ENCODE results near the gene ZFP28. TPM values are rescaled to one million over a fixed set of nuclear protein-coding genes. Genes with fewer than 3 reads are reported as not detected.

Gene ZFP28
- total RNA-seq, result 1.2 and 2.8 TPM in 2 replicates

DNA sequence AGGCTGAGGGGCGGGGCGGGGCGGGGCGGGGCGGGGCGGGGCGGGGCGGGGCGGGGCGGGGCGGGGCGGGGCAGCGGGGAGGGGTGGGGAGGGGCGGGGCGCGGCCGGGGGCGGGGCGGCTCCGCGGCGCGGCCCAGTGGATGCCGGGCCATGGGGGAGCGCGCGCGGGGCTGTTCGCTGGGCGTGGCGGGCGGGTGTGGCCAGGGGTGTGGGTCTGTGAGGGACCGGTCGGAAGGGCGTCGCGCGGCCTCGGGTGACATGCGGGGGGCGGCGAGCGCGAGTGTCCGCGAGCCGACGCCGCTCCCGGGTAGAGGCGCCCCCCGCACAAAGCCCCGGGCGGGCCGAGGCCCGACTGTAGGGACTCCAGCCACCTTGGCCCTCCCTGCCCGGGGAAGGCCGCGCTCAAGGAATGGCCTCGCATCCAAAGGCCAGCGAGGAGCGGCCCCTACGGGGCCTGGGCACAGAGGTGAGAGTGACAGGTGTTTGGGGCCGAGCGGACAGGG lies at the start of gene ZFP28:
Gene ZFP28, plus strand, starts transcription at position 188 of the 503 bp plus-strand sequence. Its CDS starts 71 bp downstream, at position 259.
- intact Hi-C loops (cut with micrococcal nuclease), result loop anchor here (1.0 kb wide), 1 partner anchor 28 kb away; the partner anchor contains the start of gene ZNF470
- no peaks in the 10 kb centered on the region for H3K27me3 Mint-ChIP-seq (ENCODE audit: low read depth)
- peaks cover 74% of the 10 kb centered on the region for H3K9me3 Mint-ChIP-seq
- DNase-seq (ENCODE audit: low spot score), result no peak
- H3K36me3 Mint-ChIP-seq (ENCODE audit: low read depth), result peaks cover 25% of the 10 kb centered on the region
- peak within 1 kb of the TSS; percentile 81 for H3K4me3 Mint-ChIP-seq (ENCODE audit: low read depth)
- H3K4me1 Mint-ChIP-seq (ENCODE audit: low read depth), result peaks cover 3% of the 10 kb centered on the region
- H3K27ac Mint-ChIP-seq, result peak within 1 kb of the TSS; percentile 85

DNA sequence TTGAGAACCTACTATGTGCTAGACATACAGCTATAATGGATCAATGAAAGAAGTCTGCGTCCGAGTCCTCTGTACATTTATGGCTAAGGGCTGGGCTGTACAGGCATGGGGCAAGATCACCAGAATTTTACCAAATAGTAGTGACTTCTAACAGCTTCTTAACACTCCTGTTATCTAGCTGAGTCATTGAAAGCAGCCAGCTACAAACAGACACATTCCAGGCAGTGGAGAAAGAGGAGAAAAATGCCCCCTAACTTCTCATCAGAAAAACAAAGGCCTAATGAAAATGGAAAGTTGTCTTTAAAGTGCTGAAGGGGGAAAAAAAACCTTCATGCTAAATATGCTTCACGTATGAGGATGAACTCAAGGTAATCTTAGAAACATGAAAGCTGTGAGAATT lies 47.3 kb upstream of the ZFP28 start:
- intact Hi-C loops (cut with micrococcal nuclease), result no loop called here
- peaks cover 78% of the 10 kb centered on the region for H3K9me3 Mint-ChIP-seq
- no peak overlapping the region for H3K4me3 Mint-ChIP-seq (ENCODE audit: low read depth)
- no peaks in the 10 kb centered on the region for H3K27me3 Mint-ChIP-seq (ENCODE audit: low read depth)
- H3K27ac Mint-ChIP-seq, result no peak overlapping the region
- no peak for DNase-seq (ENCODE audit: low spot score)
- H3K36me3 Mint-ChIP-seq (ENCODE audit: low read depth), result no peaks in the 10 kb centered on the region
- no peaks in the 10 kb centered on the region for H3K4me1 Mint-ChIP-seq (ENCODE audit: low read depth)

GRCh38 chr19:56504581-56504980 lies 34.2 kb upstream of the ZFP28 start:
- Mint-ChIP-seq H3K4me1 (ENCODE audit: low read depth) (no peaks in the 10 kb centered on the region), H3K9me3 (peaks cover 55% of the 10 kb centered on the region), H3K4me3 (ENCODE audit: low read depth) (no peak overlapping the region), H3K27me3 (ENCODE audit: low read depth) (no peaks in the 10 kb centered on the region), H3K36me3 (ENCODE audit: low read depth) (peaks cover 2% of the 10 kb centered on the region), H3K27ac (no peak overlapping the region)
- DNase-seq (ENCODE audit: low spot score), result no peak
- intact Hi-C loops (cut with micrococcal nuclease), result no loop called here

- H3K27me3 Mint-ChIP-seq (ENCODE audit: low read depth), result no peaks in the 10 kb centered on the region
- DNase-seq (ENCODE audit: low spot score), result peak; percentile 56
- H3K27ac Mint-ChIP-seq, result peak within 1 kb of the TSS; percentile 34
- H3K4me1 Mint-ChIP-seq (ENCODE audit: low read depth), result no peaks in the 10 kb centered on the region
- H3K9me3 Mint-ChIP-seq, result peaks cover 31% of the 10 kb centered on the region
- peaks cover 2% of the 10 kb centered on the region for H3K36me3 Mint-ChIP-seq (ENCODE audit: low read depth)
- no peak within 1 kb of the TSS for H3K4me3 Mint-ChIP-seq (ENCODE audit: low read depth)
- intact Hi-C loops (cut with micrococcal nuclease), result no loop called here
These were observed 31.1 kb upstream of the ZFP28 start, which contains the start of gene ZNF471 for GRCh38 chr19:56507446-56508289. Gene ZNF471 (plus strand): TSS chr19:56507855. CDS start chr19:56511572, 3,717 bp downstream.

GRCh38 chr19:56508290-56508778 lies 30.4 kb upstream of the ZFP28 start:
- DNase-seq (ENCODE audit: low spot score), result no peak
- Mint-ChIP-seq H3K4me1 (ENCODE audit: low read depth) (no peaks in the 10 kb centered on the region), H3K27me3 (ENCODE audit: low read depth) (no peaks in the 10 kb centered on the region), H3K36me3 (ENCODE audit: low read depth) (peaks cover 2% of the 10 kb centered on the region), H3K4me3 (ENCODE audit: low read depth) (no peak overlapping the region), H3K27ac (no peak overlapping the region), H3K9me3 (peaks cover 31% of the 10 kb centered on the region)
- intact Hi-C loops (cut with micrococcal nuclease), result no loop called here

GRCh38 chr19:56525214-56525860 lies 13.4 kb upstream of the ZFP28 start:
- no peak overlapping the region for H3K4me3 Mint-ChIP-seq (ENCODE audit: low read depth)
- intact Hi-C loops (cut with micrococcal nuclease), result no loop called here
- H3K27ac Mint-ChIP-seq, result no peak overlapping the region
- no peak for DNase-seq (ENCODE audit: low spot score)
- H3K36me3 Mint-ChIP-seq (ENCODE audit: low read depth), result peaks cover 6% of the 10 kb centered on the region
- H3K9me3 Mint-ChIP-seq, result peaks cover 77% of the 10 kb centered on the region
- H3K27me3 Mint-ChIP-seq (ENCODE audit: low read depth), result no peaks in the 10 kb centered on the region
- no peaks in the 10 kb centered on the region for H3K4me1 Mint-ChIP-seq (ENCODE audit: low read depth)

- Mint-ChIP-seq H3K36me3 (ENCODE audit: low read depth) (peaks cover 22% of the 10 kb centered on the region), H3K4me3 (ENCODE audit: low read depth) (peak overlapping the region; percentile 81), H3K27ac (no peak overlapping the region), H3K9me3 (peaks cover 77% of the 10 kb centered on the region), H3K4me1 (ENCODE audit: low read depth) (peaks cover 3% of the 10 kb centered on the region), H3K27me3 (ENCODE audit: low read depth) (no peaks in the 10 kb centered on the region)
- DNase-seq (ENCODE audit: low spot score), result no peak
- intact Hi-C loops (cut with micrococcal nuclease), result no loop called here
These were observed 1.3 kb upstream of the ZFP28 start for GRCh38 chr19:56537442-56537841.

GRCh38 chr19:56538254-56538760 lies 441 bp upstream of the ZFP28 start:
- Mint-ChIP-seq H3K4me1 (ENCODE audit: low read depth) (peaks cover 3% of the 10 kb centered on the region), H3K9me3 (peaks cover 72% of the 10 kb centered on the region), H3K36me3 (ENCODE audit: low read depth) (peaks cover 25% of the 10 kb centered on the region), H3K27me3 (ENCODE audit: low read depth) (no peaks in the 10 kb centered on the region), H3K27ac (peak overlapping the region; percentile 85), H3K4me3 (ENCODE audit: low read depth) (peak overlapping the region; percentile 81)
- intact Hi-C loops (cut with micrococcal nuclease), result loop anchor here (1.0 kb wide), 1 partner anchor 29 kb away; the partner anchor contains the start of gene ZNF470
- peak; percentile 80 for DNase-seq (ENCODE audit: low spot score)

GRCh38 chr19:56543776-56544175 lies 5.0 kb downstream of the ZFP28 start:
- intact Hi-C loops (cut with micrococcal nuclease), result no loop called here
- H3K27ac Mint-ChIP-seq, result no peak overlapping the region
- no peaks in the 10 kb centered on the region for H3K4me1 Mint-ChIP-seq (ENCODE audit: low read depth)
- H3K36me3 Mint-ChIP-seq (ENCODE audit: low read depth), result peaks cover 36% of the 10 kb centered on the region
- H3K27me3 Mint-ChIP-seq (ENCODE audit: low read depth), result no peaks in the 10 kb centered on the region
- H3K4me3 Mint-ChIP-seq (ENCODE audit: low read depth), result no peak overlapping the region
- peaks cover 71% of the 10 kb centered on the region for H3K9me3 Mint-ChIP-seq
- no peak for DNase-seq (ENCODE audit: low spot score)

DNA sequence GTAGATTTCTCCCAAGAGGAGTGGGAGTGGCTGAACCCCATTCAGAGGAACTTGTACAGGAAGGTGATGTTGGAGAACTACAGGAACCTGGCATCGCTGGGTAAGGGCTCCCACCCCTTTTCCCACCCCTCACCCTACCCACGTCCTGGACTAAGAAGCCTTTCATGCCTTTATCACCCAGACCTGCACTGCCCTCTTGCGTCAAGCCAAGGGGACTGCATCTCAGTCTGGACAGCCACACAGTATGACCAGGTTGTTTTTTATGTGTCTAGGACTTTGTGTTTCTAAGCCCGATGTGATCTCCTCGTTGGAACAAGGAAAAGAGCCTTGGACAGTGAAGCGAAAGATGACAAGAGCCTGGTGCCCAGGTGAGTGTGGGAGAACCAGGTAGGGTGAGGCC lies 8.8 kb downstream of the ZFP28 start:
- Mint-ChIP-seq H3K27ac (no peak overlapping the region), H3K4me3 (ENCODE audit: low read depth) (no peak overlapping the region), H3K9me3 (peaks cover 59% of the 10 kb centered on the region), H3K27me3 (ENCODE audit: low read depth) (no peaks in the 10 kb centered on the region), H3K36me3 (ENCODE audit: low read depth) (peaks cover 34% of the 10 kb centered on the region), H3K4me1 (ENCODE audit: low read depth) (no peaks in the 10 kb centered on the region)
- intact Hi-C loops (cut with micrococcal nuclease), result no loop called here
- DNase-seq (ENCODE audit: low spot score), result no peak

- no peak overlapping the region for H3K4me3 Mint-ChIP-seq (ENCODE audit: low read depth)
- H3K36me3 Mint-ChIP-seq (ENCODE audit: low read depth), result peaks cover 28% of the 10 kb centered on the region
- H3K4me1 Mint-ChIP-seq (ENCODE audit: low read depth), result no peaks in the 10 kb centered on the region
- DNase-seq (ENCODE audit: low spot score), result no peak
- no peaks in the 10 kb centered on the region for H3K27me3 Mint-ChIP-seq (ENCODE audit: low read depth)
- H3K27ac Mint-ChIP-seq, result no peak overlapping the region
- H3K9me3 Mint-ChIP-seq, result peaks cover 68% of the 10 kb centered on the region
- intact Hi-C loops (cut with micrococcal nuclease), result no loop called here
These were observed 15.6 kb downstream of the ZFP28 start for GRCh38 chr19:56554272-56554869.

GRCh38 chr19:56562766-56563165 lies 24.0 kb downstream of the ZFP28 start:
- intact Hi-C loops (cut with micrococcal nuclease), result loop anchor here (10.0 kb wide), 1 partner anchor 158 kb away; the partner anchor contains the start of gene ZNF583
- H3K4me3 Mint-ChIP-seq (ENCODE audit: low read depth), result no peak overlapping the region

More at GRCh38 chr19:56562766-56563165, 24.0 kb downstream of the ZFP28 start:
- peaks cover 97% of the 10 kb centered on the region for H3K9me3 Mint-ChIP-seq
- no peak overlapping the region for H3K27ac Mint-ChIP-seq
- H3K27me3 Mint-ChIP-seq (ENCODE audit: low read depth), result no peaks in the 10 kb centered on the region
- DNase-seq (ENCODE audit: low spot score), result no peak
- H3K36me3 Mint-ChIP-seq (ENCODE audit: low read depth), result peaks cover 17% of the 10 kb centered on the region
- H3K4me1 Mint-ChIP-seq (ENCODE audit: low read depth), result peaks cover 2% of the 10 kb centered on the region
